Stimulated activated CD4-positive, alpha-beta T cell treated with anti-CD3 and anti-CD28 coated beads, TNF-alpha, amount 100 ng/mL, for 24 hours (primary cell): ENCODE measurements around the gene CFAP161.

Experiments
- DNase-seq, 3 experiments: peaks; one replicate each; pipeline ENCODE4 v3.0.0-alpha.2; 2020; ENCODE audit warnings: low read depth in 3 of 3

The CFAP161 gene

GRCh38 chr15:81183439-81183775 lies 49.3 kb downstream of the CFAP161 start:
- DNase-seq = no peak

DNA sequence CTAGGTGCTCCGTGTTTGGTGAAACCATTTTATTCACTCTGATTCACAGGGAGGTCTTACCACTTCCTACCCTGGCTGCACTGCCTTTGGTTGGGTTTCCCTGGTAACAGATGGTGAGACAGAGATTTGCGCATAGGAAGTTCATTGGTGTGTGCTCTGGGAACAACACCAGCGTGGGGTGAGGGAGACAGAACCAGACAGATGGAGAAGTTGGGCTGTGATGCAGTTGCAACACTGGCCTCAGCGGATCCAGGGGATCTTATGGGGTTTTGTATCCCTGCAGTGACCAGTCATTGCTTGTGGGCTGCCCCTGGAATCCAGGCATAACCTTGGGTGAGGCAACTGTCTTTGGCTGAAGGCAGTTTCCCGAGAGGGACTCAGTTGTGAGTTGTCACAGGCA lies 50.1 kb downstream of the CFAP161 start:
- no peak for DNase-seq

DNA sequence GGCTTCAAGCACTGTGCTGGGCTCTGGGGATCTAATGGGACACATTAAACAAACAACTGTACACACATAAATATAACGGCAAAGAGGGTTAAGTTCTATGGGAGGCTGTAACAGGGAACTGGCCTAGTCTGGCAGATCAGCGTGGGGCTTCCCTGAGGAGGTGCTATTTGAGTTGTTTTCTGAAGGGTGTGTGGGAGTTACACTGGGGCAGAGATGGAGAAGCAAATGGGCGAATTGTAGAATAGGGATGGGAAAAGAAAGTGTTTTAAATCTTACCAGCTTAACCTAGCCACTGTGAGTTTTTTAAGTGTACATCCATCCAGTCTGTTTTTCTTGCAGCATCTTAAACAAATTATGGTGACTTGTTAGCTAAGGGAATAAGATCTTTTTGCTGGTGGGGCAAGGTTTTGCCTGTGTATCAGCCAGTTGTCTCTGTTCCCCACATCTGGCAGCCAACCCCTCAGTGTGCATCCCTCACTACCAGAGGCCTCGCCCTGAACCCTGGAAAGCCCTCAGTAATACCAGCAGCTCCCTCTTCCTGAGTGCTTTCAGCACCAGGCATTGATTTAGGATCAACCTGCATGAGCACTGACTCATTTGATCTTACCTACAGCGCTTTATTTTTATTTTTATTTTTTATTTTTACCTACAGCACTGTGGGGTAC lies 51.7 kb downstream of the CFAP161 start:
- no peak for DNase-seq

GRCh38 chr15:81188354-81188753 lies 54.3 kb downstream of the CFAP161 start:
- DNase-seq = no peak

DNA sequence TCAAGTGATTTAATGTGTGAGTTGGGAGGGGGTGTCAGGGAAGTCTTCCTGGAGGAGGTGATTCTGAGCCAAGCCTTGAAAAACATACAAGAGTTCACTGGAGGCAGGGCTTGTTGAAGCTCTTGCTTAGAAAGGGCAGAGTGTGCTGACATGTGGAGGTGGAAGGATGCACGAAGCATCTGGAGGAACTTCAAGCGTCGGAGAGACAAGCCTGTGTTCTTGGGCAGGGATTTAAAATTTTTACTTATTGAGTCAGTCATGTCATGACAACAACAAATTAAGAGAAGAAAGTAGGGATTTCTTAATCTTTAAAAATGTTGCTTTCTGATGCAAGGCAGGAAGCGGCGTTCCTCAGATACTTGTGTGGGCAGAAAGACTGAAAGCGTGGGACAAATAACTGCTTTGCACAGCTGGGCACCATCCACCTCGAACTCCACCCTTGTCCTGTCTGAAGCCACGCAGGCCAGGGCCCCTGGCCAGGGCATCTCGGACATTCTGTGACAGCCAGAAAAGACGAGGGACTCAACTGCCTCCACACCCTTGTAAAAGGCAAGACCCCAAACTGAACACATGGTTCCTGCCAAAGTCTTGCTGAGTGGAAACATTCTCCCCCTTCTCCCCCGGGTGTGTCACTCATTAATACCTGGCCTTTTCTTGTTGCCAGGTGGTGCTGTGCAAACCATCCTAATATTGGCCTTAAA lies 55.7 kb downstream of the CFAP161 start:
- DNase-seq = no peak

DNA sequence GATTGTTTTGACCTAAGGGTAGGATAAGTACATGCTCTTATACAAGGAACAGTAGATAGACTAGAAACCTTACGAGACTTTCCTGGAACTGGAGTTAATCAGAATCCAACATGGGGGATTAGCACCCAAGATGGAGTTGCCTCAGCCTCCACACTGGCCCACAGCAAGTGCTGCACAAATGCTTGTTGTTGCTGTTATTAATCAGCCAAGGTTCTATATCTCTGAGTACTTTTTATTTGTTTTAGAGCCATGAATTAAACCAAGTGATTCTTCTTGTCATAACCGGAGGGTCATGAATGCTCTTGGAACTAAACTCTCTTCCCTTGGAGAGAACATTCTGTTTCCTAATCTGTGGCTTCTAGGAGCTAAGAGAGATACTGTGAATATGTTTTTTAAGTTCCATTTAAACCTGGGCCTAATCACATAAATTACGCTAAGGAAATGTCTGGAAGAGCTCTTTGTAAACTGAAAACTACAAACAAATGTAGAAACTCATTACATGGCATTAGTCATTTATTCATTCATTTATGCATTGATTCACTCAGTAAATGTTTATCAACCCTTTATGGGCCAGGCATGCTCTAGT lies 56.9 kb downstream of the CFAP161 start:
- DNase-seq = no peak

- no peak for DNase-seq
Measured at GRCh38 chr15:81191701-81192100, 57.6 kb downstream of the CFAP161 start.

- no peak for DNase-seq
Measured at GRCh38 chr15:81194723-81195122, 60.7 kb downstream of the CFAP161 start.

GRCh38 chr15:81195339-81195864 lies 61.3 kb downstream of the CFAP161 start:
- no peak for DNase-seq

DNA sequence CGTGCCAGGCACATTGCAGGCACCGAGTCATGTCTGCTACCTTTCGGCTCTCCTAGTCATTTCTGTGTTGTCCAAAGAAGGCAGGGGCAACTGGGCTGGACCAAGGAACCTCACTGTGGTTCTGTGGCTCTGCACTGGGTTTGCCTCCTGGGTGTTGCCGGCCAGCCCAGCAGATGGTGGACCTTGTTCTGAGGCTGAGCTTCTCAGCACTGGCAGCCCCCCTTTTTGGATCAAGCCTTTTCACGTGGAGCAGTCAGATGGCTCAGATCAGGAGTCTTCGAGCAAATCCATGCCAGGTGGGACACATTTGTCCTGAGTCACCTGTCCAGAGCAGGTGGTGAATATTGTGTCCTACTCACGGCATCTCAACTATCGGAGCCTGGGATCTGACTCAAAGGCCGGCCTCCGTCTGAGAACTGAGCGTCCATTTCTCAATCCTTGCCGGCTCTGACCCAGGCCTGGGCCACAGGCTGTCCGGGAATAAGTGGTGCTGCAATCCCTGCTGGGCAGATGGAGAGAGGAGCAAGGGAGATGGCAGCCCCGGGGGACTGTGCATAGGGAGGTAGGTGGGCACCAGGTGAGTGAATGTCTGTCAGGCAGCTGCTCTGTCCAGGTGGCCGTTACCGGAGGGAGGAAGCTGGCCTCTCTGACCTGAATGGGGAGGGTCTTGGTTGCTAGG lies 62.6 kb downstream of the CFAP161 start, which contains the start of gene IL16:
Gene IL16 (plus strand): TSS at position 304 of the 679 bp plus-strand sequence. CDS start 28,521 bp downstream, outside the sequence.
- no peak for DNase-seq

DNA sequence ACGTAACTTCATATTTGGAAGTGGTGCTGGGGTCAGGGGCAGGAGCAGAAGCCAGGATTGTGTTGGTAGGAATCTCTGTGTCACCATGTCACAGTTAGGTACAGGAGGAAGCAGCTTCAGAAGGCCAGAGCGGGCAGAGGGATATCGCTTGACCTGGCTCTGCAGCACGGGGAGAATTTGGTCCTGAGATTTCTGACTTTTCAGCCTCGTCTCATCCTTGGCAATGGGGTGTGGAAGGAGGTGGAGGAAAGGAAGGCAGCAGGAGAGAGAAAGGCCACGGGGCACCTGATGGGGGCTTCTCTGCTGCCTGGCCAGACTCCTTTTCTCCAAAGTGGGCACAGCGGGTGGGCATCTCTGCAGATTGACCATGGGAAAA lies 63.2 kb downstream of the CFAP161 start:
- DNase-seq = no peak

GRCh38 chr15:81197688-81198281 lies 63.7 kb downstream of the CFAP161 start:
- DNase-seq = no peak
